HG02973 (cell line): ENCODE measurements around the gene CGA.

ENCODE experiments used
- ATAC-seq: cut with Tn5 transposase; IDR thresholded peaks from one replicate; pipeline ENCODE4 v1.9.1; 2021; ENCODE audit warnings: moderate library complexity; ENCODE audit not compliant: unreplicated experiment

The CGA gene

GRCh38 chr6:87089135-87089534, 5.8 kb downstream of the CGA start:
- ATAC-seq: no peak

- peak; percentile 72 for ATAC-seq
Measured at GRCh38 chr6:87088076-87088475, 6.8 kb downstream of the CGA start.

GRCh38 chr6:87082160-87082721, 12.7 kb downstream of the CGA start:
- no peak for ATAC-seq

- peak; percentile 77 for ATAC-seq
Measured at GRCh38 chr6:87078983-87079616, 15.8 kb downstream of the CGA start.

- no peak for ATAC-seq
Measured at GRCh38 chr6:87075168-87075567, 19.7 kb downstream of the CGA start.

- no peak for ATAC-seq
Measured at GRCh38 chr6:87074101-87074621, 20.7 kb downstream of the CGA start.

GRCh38 chr6:87071683-87072082, 23.2 kb downstream of the CGA start:
- no peak for ATAC-seq

- ATAC-seq: no peak
Measured at GRCh38 chr6:87070741-87071140, 24.2 kb downstream of the CGA start.

- ATAC-seq: no peak
Measured at GRCh38 chr6:87068795-87069194, 26.1 kb downstream of the CGA start.

GRCh38 chr6:87066449-87067333, 28.2 kb downstream of the CGA start:
- ATAC-seq: no peak

- no peak for ATAC-seq
Measured at GRCh38 chr6:87065117-87065516, 29.8 kb downstream of the CGA start.

- ATAC-seq: no peak
Measured at GRCh38 chr6:87059943-87060342, 35.0 kb downstream of the CGA start.

- no peak for ATAC-seq
Measured at GRCh38 chr6:87054143-87054833, 40.6 kb downstream of the CGA start.

- no peak for ATAC-seq
Measured at GRCh38 chr6:87053312-87053711, 41.6 kb downstream of the CGA start.

- no peak for ATAC-seq
Measured at GRCh38 chr6:87049779-87050178, 45.1 kb downstream of the CGA start.

GRCh38 chr6:87045521-87046075, 49.3 kb downstream of the CGA start:
- ATAC-seq: no peak

GRCh38 chr6:87040729-87041128, 54.2 kb downstream of the CGA start:
- ATAC-seq: no peak
